Gastroesophageal sphincter (tissue), 4 donors: Measurements from ENCODE around the gene HJV. TPM values are rescaled to one million over a fixed set of nuclear protein-coding genes. Genes with fewer than 3 reads are reported as not detected.
A peak's percentile ranks its signal among the peaks of the same experiment; 100 is the strongest.

ENCODE experiments used
- ATAC-seq: fragments of 150-250 bp; one replicate; pipeline ENCODE4 v1.9.1; 2016; ENCODE audit warnings: mild to moderate bottlenecking, moderate library complexity
- H3K27ac ChIP-seq, 4 donors: fragments of 200-600 bp; sonication (generic) in 3 of 4; 1 replicate in 3 of 4; 2 replicates in 1 of 4; pipeline ENCODE4 v1.5.1; 2016 to 2019
- H3K27me3 ChIP-seq: fragments of 200-600 bp; sonication (generic); one replicate; pipeline ENCODE4 v1.5.1; 2019
- H3K36me3 ChIP-seq, 2 donors: fragments of 200-600 bp; sonication (generic); one replicate each; pipeline ENCODE4 v1.5.1; 2019; ENCODE audit warnings: control low read depth in 1 of 2
- H3K4me1 ChIP-seq, 3 donors: fragments of 200-600 bp; sonication (generic); 1 replicate in 2 of 3; 2 replicates in 1 of 3; pipeline ENCODE4 v1.5.1; 2016 to 2019; ENCODE audit warnings: control low read depth in 2 of 3
- H3K4me3 ChIP-seq, 2 donors: fragments of 200-600 bp; sonication (generic); one replicate each; pipeline ENCODE4 v1.5.1; 2019; ENCODE audit warnings: mild to moderate bottlenecking in 1 of 2, moderate library complexity in 1 of 2
- H3K9me3 ChIP-seq, 3 donors: fragments of 200-600 bp; sonication (generic); one replicate each; pipeline ENCODE4 v1.5.1; 2017 to 2019; ENCODE audit warnings: control low read depth in 2 of 3
- EP300 ChIP-seq: sonication (generic); formaldehyde crosslinking; IDR thresholded peaks from one replicate; pipeline ENCODE4 v1.6.1; 2017; ENCODE audit warnings: antibody characterized with exemption, mild to moderate bottlenecking
- POLR2A ChIP-seq, 2 donors: fragments of 450-650 bp; IDR thresholded peaks; one replicate each; pipeline ENCODE4 v1.6.1; 2017; ENCODE audit warnings: antibody characterized with exemption in 2 of 2, mild to moderate bottlenecking in 2 of 2, moderate library complexity in 1 of 2
- POLR2AphosphoS5 ChIP-seq: sonication (generic); formaldehyde crosslinking; IDR thresholded peaks from one replicate; pipeline ENCODE4 v1.6.1; 2017; ENCODE audit warnings: antibody characterized with exemption
- WGBS, 2 donors: methylation state at CpG; one replicate each; pipeline ENCODE4 v1.1.5; 2018; ENCODE audit warnings: low coverage in 1 of 2; 5-methylcytosine and 5-hydroxymethylcytosine counted together
- total RNA-seq, 4 donors: library from RNA; depleted of rRNA; stranded (reverse); fragments of >200 nt; gene quantifications; one replicate each; pipeline ENCODE4 v1.1.0, GENCODE V29; 2016
- TF ChIP-seq, protein P1 (sequence below), 4 experiments: fragments of 200-600 bp in 2 of 4; fragments of 450-650 bp in 2 of 4; sonication (generic) in 1 of 4; IDR thresholded peaks; one replicate each; pipeline ENCODE4 v1.5.1; 2017 to 2019; ENCODE audit warnings: antibody characterized with exemption in 4 of 4, mild to moderate bottlenecking in 2 of 4, moderate library complexity in 2 of 4

Gene HJV
- total RNA-seq, 4 donors from 2014 or later = 0.77 TPM; not detected in 3

DNA sequence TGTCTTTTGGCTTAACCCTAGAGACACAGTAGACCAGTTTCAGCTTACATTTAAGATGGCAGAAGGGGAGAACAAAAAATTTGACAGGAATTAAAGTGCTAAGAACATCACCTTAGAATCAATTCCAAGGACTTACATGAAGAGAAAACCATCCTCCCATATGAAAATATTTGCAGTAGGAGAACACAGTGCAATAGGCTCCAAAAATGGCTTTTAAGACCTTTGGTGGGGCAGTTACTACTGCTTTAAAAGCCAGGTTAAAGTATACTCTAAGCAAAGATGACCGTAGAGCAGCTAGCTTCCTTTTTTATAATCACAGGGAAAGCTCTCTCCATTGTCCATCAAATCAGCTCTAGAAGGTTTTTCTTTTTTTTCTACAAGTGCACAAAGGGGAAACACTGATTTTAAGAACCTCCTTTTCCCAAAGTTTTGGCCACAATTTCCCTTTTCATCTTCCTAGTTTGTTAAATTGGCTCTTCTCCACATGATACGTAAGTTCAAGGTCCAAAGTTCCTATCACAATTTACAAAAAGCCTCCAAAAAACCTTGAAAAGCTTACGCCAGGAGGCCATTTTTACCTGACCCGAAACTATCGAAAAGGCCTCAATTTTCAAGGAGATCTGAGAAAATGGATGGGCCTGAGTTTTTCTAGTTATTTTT, 28.4 kb downstream of the HJV start:
- ATAC-seq = no peak
- WGBS, 2 donors = 34 to 35% methylated on average over 4 to 5 of the region's 5 CpGs
- no peaks in the 10 kb centered on the region for H3K27me3 ChIP-seq
- peaks cover 28 to 34% of the 10 kb centered on the region in 2 donors for H3K36me3 ChIP-seq
- peaks cover 0 to 28% (median 0%) of the 10 kb centered on the region in 3 donors for H3K4me1 ChIP-seq
- H3K9me3 ChIP-seq = no peaks in the 10 kb centered on the region
- peak overlapping the region; percentile 64 to 100 for H3K4me3 ChIP-seq
- peak overlapping the region; percentile 93 to 98 (median 96) for H3K27ac ChIP-seq
- TF ChIP-seq, protein P1, sequence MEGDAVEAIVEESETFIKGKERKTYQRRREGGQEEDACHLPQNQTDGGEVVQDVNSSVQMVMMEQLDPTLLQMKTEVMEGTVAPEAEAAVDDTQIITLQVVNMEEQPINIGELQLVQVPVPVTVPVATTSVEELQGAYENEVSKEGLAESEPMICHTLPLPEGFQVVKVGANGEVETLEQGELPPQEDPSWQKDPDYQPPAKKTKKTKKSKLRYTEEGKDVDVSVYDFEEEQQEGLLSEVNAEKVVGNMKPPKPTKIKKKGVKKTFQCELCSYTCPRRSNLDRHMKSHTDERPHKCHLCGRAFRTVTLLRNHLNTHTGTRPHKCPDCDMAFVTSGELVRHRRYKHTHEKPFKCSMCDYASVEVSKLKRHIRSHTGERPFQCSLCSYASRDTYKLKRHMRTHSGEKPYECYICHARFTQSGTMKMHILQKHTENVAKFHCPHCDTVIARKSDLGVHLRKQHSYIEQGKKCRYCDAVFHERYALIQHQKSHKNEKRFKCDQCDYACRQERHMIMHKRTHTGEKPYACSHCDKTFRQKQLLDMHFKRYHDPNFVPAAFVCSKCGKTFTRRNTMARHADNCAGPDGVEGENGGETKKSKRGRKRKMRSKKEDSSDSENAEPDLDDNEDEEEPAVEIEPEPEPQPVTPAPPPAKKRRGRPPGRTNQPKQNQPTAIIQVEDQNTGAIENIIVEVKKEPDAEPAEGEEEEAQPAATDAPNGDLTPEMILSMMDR (IDR thresholded peaks at IDR 0.05) = no peak
- TF ChIP-seq POLR2A (IDR thresholded peaks at IDR 0.05) = peak in 1 of 2 donors; percentile 16
- TF ChIP-seq EP300 = no peak
- TF ChIP-seq POLR2AphosphoS5 = peak; percentile 9

DNA sequence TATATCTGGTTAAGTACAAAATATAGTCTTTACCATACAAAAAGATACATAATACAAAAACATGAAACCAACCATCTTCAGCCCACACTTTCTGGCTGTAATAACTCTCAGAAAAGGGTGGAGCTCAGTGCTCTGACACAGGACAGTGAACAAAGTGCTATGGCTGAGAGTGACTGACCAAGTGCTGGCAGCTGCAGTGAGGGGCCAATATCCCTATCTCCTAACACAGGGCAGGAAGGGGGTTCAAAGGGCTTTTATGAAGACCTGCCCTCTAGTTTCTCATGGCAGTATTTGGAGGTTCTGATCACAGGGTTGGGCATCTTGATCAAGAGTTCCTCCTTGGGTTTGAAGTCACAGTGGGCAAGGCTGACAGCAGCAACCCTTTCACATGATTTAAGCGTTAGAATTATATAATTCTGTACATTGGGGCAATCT, 29.0 kb downstream of the HJV start:
- TF ChIP-seq, protein P1 (IDR thresholded peaks at IDR 0.05) = no peak
- peak in 1 of 2 donors; percentile 40 for TF ChIP-seq POLR2A (IDR thresholded peaks at IDR 0.05)
- H3K4me1 ChIP-seq = peaks cover 0 to 23% (median 0%) of the 10 kb centered on the region in 3 donors
- WGBS, 2 donors = 50 to 73% methylated on average over 1 of the region's 1 CpG
- H3K36me3 ChIP-seq = peaks cover 28 to 34% of the 10 kb centered on the region in 2 donors
- peak overlapping the region; percentile 93 to 98 (median 96) for H3K27ac ChIP-seq
- no peaks in the 10 kb centered on the region for H3K9me3 ChIP-seq
- H3K27me3 ChIP-seq = no peaks in the 10 kb centered on the region
- peak overlapping the region; percentile 64 to 100 for H3K4me3 ChIP-seq
- no peak for ATAC-seq

DNA sequence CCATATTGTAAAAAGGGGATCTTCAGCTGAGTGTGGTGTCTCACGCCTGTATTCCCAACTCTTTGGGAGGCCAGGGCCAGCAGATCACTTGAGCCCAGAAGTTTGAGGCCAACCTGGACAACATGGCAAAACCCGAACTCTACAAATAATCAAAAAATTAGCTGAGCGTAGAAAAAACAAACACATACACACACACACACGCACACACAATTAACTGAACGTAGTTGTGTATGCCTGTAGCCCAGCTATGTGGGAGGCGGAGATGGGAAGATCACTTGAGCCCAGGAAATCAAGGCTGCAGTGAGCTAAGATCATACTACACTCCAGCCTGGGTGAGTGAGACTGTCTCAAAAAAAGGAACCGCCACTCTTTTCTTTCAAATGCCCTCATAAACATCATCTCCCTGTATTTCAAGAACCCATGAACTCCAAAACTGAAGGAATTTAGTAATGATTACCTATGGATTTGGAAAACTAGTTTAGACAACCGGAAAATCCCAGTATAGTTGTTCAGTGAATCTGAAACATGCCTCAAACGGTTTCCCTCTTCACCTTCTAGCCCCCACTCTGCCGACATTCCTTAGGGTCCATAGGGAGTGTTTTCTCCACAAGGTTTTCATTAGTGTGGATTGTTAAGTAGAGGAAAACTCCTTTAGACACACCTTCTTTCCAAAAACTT, 29.7 kb downstream of the HJV start:
- H3K27me3 ChIP-seq = no peaks in the 10 kb centered on the region
- H3K27ac ChIP-seq = peak overlapping the region; percentile 93 to 98 (median 96)
- no peaks in the 10 kb centered on the region for H3K9me3 ChIP-seq
- no peak for ATAC-seq
- peak overlapping the region; percentile 64 to 100 for H3K4me3 ChIP-seq
- WGBS, 2 donors = 50 to 61% methylated on average over 6 to 10 of the region's 10 CpGs
- TF ChIP-seq EP300 (no peak), POLR2AphosphoS5 (peak; percentile 86), POLR2A (IDR thresholded peaks at IDR 0.05) (peak; percentile 57 to 62)
- TF ChIP-seq, protein P1 (IDR thresholded peaks at IDR 0.05) = no peak
- H3K4me1 ChIP-seq = peaks cover 0 to 24% (median 0%) of the 10 kb centered on the region in 3 donors
- peaks cover 28 to 34% of the 10 kb centered on the region in 2 donors for H3K36me3 ChIP-seq

DNA sequence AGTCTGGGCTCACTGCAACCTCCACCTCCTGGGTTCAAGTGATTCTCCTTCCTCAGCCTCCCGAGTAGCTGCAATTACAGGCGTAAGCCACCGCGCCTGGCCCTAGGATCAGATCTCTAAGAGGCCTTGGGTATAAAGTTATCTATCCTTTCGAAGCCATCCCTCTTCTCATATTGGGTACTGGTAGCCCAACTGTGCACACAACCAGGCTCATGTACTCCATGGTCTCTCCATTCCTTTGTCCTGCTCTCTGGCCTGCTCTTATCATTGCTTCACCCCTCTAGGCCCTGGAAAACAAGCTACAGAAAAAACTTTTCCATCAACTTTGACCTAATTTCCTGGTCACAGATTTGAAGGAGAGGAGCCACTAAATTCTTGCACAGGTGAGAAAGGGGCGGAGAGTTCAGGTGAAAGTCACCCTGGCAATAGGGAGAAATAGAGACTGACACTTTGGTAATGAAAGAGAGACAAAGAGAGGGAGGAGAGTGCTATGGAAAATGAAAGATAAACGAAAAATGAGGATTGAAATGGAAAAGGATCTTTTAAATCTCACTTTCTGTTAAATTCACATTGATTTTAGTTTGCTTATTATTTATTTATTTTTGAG, 31.2 kb downstream of the HJV start:
- peak overlapping the region; percentile 93 to 98 (median 96) for H3K27ac ChIP-seq
- H3K27me3 ChIP-seq = no peaks in the 10 kb centered on the region
- WGBS, 2 donors = 56 to 74% methylated on average over 2 to 7 of the region's 7 CpGs

More for the DNA sequence above, 31.2 kb downstream of the HJV start:
- Histone ChIP-seq H3K9me3 (no peaks in the 10 kb centered on the region), H3K36me3 (peaks cover 28 to 31% of the 10 kb centered on the region in 2 donors), H3K4me3 (no peak overlapping the region), H3K4me1 (peaks cover 0 to 38% (median 11%) of the 10 kb centered on the region in 3 donors)
- ATAC-seq = peak; percentile 42
- TF ChIP-seq POLR2A (IDR thresholded peaks at IDR 0.05) = peak; percentile 43 to 47
- peak; percentile 78 for TF ChIP-seq POLR2AphosphoS5
- TF ChIP-seq, protein P1 (IDR thresholded peaks at IDR 0.05) = peak in 2 of 4 experiments; percentile 21 to 41
- TF ChIP-seq EP300 = no peak
